Measurements from ENCODE around the gene UNC5C. TPM values are rescaled to one million over a fixed set of nuclear protein-coding genes. Genes with fewer than 3 reads are reported as not detected.

The UNC5C gene
- total and polyA plus RNA-seq, 2 of the 8 experiments (the other 6 are each of a cell fraction or from before 2014, with no cell fraction given), result 0.30 to 1.3 TPM

GRCh38 chr4:95363559-95363925 is 185.2 kb downstream of the UNC5C start:
- POLR2A ChIA-PET (ENCODE audit: partially characterized antibody), result no interaction called here
- FAIRE-seq (no peak), DNase-seq (ENCODE audit: low read depth in 1 of 2, low spot score in 2 of 2) (no peak)
- Histone ChIP-seq H2AFZ (ENCODE audit: low read length) (no peak overlapping the region), H3K9me3 (ENCODE audit: insufficient read depth in 2 of 2, low read depth in 1 of 2, low read length in 1 of 2) (no peaks in the 10 kb centered on the region), H3K23ac (ENCODE audit: insufficient read length) (no peak overlapping the region), H3K23me2 (ENCODE audit: low read depth, low read length) (no peaks in the 10 kb centered on the region), H3K18ac (ENCODE audit: extremely low read depth, low read length) (no peak overlapping the region), H3K56ac (replicated peaks; ENCODE audit: insufficient read length, low read depth, low read length) (no peak overlapping the region), H2BK12ac (ENCODE audit: low read depth, low read length) (no peak overlapping the region; the same call in 1 of the 2 replicates), H3K36me3 (ENCODE audit: control insufficient read depth in 2 of 4, insufficient read depth in 4 of 4, low read length in 3 of 4) (no peaks in the 10 kb centered on the region), H3K9ac (replicated peaks in 1 of 4; ENCODE audit: extremely low read depth in 1 of 4, low read depth in 3 of 4, low read length in 3 of 4) (no peak overlapping the region), H4K91ac (replicated peaks; ENCODE audit: insufficient read length, low read length) (no peak overlapping the region), H4K20me1 (replicated peaks in 1 of 2; ENCODE audit: control insufficient read depth in 1 of 2, insufficient read depth in 2 of 2, low read length in 2 of 2) (no peaks in the 10 kb centered on the region), H3K79me1 (ENCODE audit: low read depth, low read length) (no peaks in the 10 kb centered on the region), H2BK15ac (ENCODE audit: low read length) (no peak overlapping the region), H2BK120ac (replicated peaks; ENCODE audit: low read depth, low read length) (no peak overlapping the region), H2AK5ac (ENCODE audit: low read depth, low read length) (no peak overlapping the region), H3K14ac (ENCODE audit: insufficient read length) (no peak overlapping the region), H3K27ac (ENCODE audit: low read depth, low read length) (no peak overlapping the region), H3K4me3 (ENCODE audit: extremely low read depth in 1 of 4, insufficient read depth in 2 of 4, low read depth in 3 of 4, low read length in 4 of 4) (no peak overlapping the region), H4K5ac (ENCODE audit: insufficient read length, low read depth, low read length) (no peak overlapping the region), H2BK5ac (ENCODE audit: low read depth, low read length) (no peak overlapping the region), H2BK20ac (ENCODE audit: low read length) (no peak overlapping the region), H3K27me3 (replicated peaks in 1 of 4; ENCODE audit: control insufficient read depth in 3 of 4, extremely low read depth in 1 of 4, insufficient read depth in 3 of 4, low read length in 3 of 4) (no peaks in the 10 kb centered on the region), H3K4me1 (replicated peaks in 1 of 4; ENCODE audit: control insufficient read depth in 3 of 4, insufficient read depth in 4 of 4, low read length in 3 of 4) (peaks cover 0 to 2% (median 0%) of the 10 kb centered on the region in 4 experiments; a peak in 1 of 7 replicates), H3K4me2 (ENCODE audit: insufficient read depth in 1 of 2, low read depth in 2 of 2, low read length in 2 of 2) (no peak overlapping the region), H3K4ac (replicated peaks; ENCODE audit: insufficient read length, low read depth, low read length) (no peak overlapping the region), H3K79me2 (ENCODE audit: control insufficient read depth in 1 of 2, insufficient read depth in 2 of 2, low read length in 2 of 2) (no peaks in the 10 kb centered on the region), H4K8ac (ENCODE audit: extremely low read depth, insufficient read depth, low read length) (no peak overlapping the region)
- CTCF ChIA-PET (ENCODE audit: partially characterized antibody), result interaction anchor here (0.9 to 1.7 kb wide), 8 partner anchors 11 to 194 kb away, joined by 3 to 7 read pairs (median 4); no protein-coding TSS in a partner anchor
- WGBS, 2 experiments (ENCODE audit: extremely low coverage in 1 of 2, insufficient coverage in 1 of 2, insufficient read length in 1 of 2, insufficient replicate concordance in 2 of 2, low coverage in 1 of 2, low lambda C conversion rate in 2 of 2, missing lambda C conversion rate in 1 of 2), result 98% methylated on average over 2 of the region's 2 CpGs; no CpG with 5 or more reads in 1 of the 2 experiments
- TF ChIP-seq TCF12 (IDR thresholded peaks at IDR 0.05; ENCODE audit: low read depth, low read length), result no peak
- no peak for TF ChIP-seq TEAD4 (IDR thresholded peaks at IDR 0.05; ENCODE audit: low read depth, low read length)
- no peak for TF ChIP-seq KDM4A (IDR thresholded peaks at IDR 0.05; ENCODE audit: low read depth, low read length, severe bottlenecking)
- no peak for TF ChIP-seq FOSL1 (IDR thresholded peaks at IDR 0.05; ENCODE audit: insufficient read depth, low read depth, low read length)
- TF ChIP-seq MAX (IDR thresholded peaks at IDR 0.05), result no peak
- TF ChIP-seq SRF (IDR thresholded peaks at IDR 0.05; ENCODE audit: low read depth, low read length), result no peak
- TF ChIP-seq SIRT6 (IDR thresholded peaks at IDR 0.05; ENCODE audit: low read length), result no peak
- TF ChIP-seq USF2 (IDR thresholded peaks at IDR 0.05; ENCODE audit: low read length), result no peak
- TF ChIP-seq HDAC2 (IDR thresholded peaks at IDR 0.05; ENCODE audit: borderline replicate concordance in 1 of 2, low read depth in 2 of 2, low read length in 2 of 2), result no peak
- TF ChIP-seq CBX8 (IDR thresholded peaks at IDR 0.05; ENCODE audit: borderline replicate concordance, low read depth, low read length), result no peak
- no peak for TF ChIP-seq SAP30 (IDR thresholded peaks at IDR 0.05; ENCODE audit: insufficient read depth, insufficient replicate concordance, low read length)
